HEK293T (cell line): Measurements from ENCODE around the gene OSBPL7.

ENCODE experiments used
- CTCF ChIA-PET: fragments of 350-600 bp; formaldehyde crosslinking; extraction: SDS; loops from one replicate; lab custom pipeline; 2021; ENCODE audit warnings: antibody characterized with exemption, inconsistent platforms; lab: Yijun Ruan, JAX
- POLR2A ChIA-PET: fragments of 350-600 bp; formaldehyde crosslinking; extraction: SDS; loops from one replicate; lab custom pipeline; 2020; ENCODE audit warnings: antibody characterized with exemption, inconsistent platforms; lab: Yijun Ruan, JAX
- DNase-seq: peaks from one replicate; pipeline ENCODE4 v3.0.0; 2012; ENCODE audit warnings: mixed read lengths; ENCODE audit errors: extremely low spot score
- ARNT ChIP-seq: fragments of 450-650 bp; IDR thresholded peaks from 2 replicates; pipeline ENCODE4 v1.6.1; 2017; ENCODE audit warnings: mild to moderate bottlenecking
- BHLHE40 ChIP-seq: fragments of 450-650 bp; IDR thresholded peaks from 2 replicates; pipeline ENCODE4 v1.6.1; 2016; ENCODE audit warnings: mild to moderate bottlenecking, moderate library complexity, borderline replicate concordance
- CTBP1 ChIP-seq: fragments of 450-650 bp; IDR thresholded peaks from 2 replicates; pipeline ENCODE4 v1.6.1; 2016; ENCODE audit warnings: borderline replicate concordance
- ELF4 ChIP-seq: fragments of 450-650 bp; IDR thresholded peaks from 2 replicates; pipeline ENCODE4 v1.6.1; 2017; ENCODE audit warnings: antibody characterized with exemption
- FOXA1 ChIP-seq: fragments of 450-650 bp; IDR thresholded peaks from 2 replicates; pipeline ENCODE4 v1.6.1; 2016; ENCODE audit warnings: mild to moderate bottlenecking
- FOXK2 ChIP-seq: fragments of 450-650 bp; IDR thresholded peaks from 2 replicates; pipeline ENCODE4 v1.6.1; 2016; ENCODE audit warnings: mild to moderate bottlenecking
- FOXM1 ChIP-seq: fragments of 450-650 bp; IDR thresholded peaks from 2 replicates; pipeline ENCODE4 v1.6.1; 2017; ENCODE audit warnings: mild to moderate bottlenecking, borderline replicate concordance
- HDGF ChIP-seq: fragments of 450-650 bp; IDR thresholded peaks from 2 replicates; pipeline ENCODE4 v1.6.1; 2017; ENCODE audit warnings: antibody characterized with exemption, borderline replicate concordance
- L3MBTL2 ChIP-seq: fragments of 450-650 bp; conservative IDR thresholded peaks from 2 replicates; pipeline ENCODE4 v1.6.1; 2016; ENCODE audit warnings: mild to moderate bottlenecking
- LEF1 ChIP-seq: fragments of 450-650 bp; IDR thresholded peaks from 2 replicates; pipeline ENCODE4 v1.6.1; 2017; ENCODE audit warnings: mild to moderate bottlenecking, borderline replicate concordance
- NFRKB ChIP-seq: fragments of 450-650 bp; IDR thresholded peaks from 2 replicates; pipeline ENCODE4 v1.6.1; 2016; ENCODE audit warnings: mild to moderate bottlenecking, moderate library complexity
- PKNOX1 ChIP-seq: fragments of 450-650 bp; IDR thresholded peaks from 2 replicates; pipeline ENCODE4 v1.6.1; 2016
- SP1 ChIP-seq: fragments of 450-650 bp; IDR thresholded peaks from 2 replicates; pipeline ENCODE4 v1.6.1; 2017
- SUZ12 ChIP-seq: fragments of 450-650 bp; IDR thresholded peaks from 2 replicates; pipeline ENCODE4 v1.6.1; 2016; ENCODE audit warnings: mild to moderate bottlenecking
- TARDBP ChIP-seq: fragments of 450-650 bp; IDR thresholded peaks from 2 replicates; pipeline ENCODE4 v1.6.1; 2016
- ZNF384 ChIP-seq: fragments of 450-650 bp; IDR thresholded peaks from 2 replicates; pipeline ENCODE4 v1.6.1; 2016

OSBPL7 gene

GRCh38 chr17:47763913-47764582 is 57.5 kb downstream of the OSBPL7 start:
- TF ChIP-seq SP1 (no peak), ELF4 (no peak), LEF1 (no peak), SUZ12 (no peak), ARNT (no peak), CTBP1 (no peak), TARDBP (no peak), FOXA1 (no peak), BHLHE40 (no peak), HDGF (no peak), NFRKB (no peak), ZNF384 (no peak), PKNOX1 (no peak), FOXK2 (no peak), FOXM1 (no peak)
- no peak for DNase-seq
- POLR2A ChIA-PET: no interaction called here
- CTCF ChIA-PET: no interaction called here

GRCh38 chr17:47762728-47763127 is 58.9 kb downstream of the OSBPL7 start:
- POLR2A ChIA-PET: no interaction called here
- CTCF ChIA-PET: no interaction called here
- TF ChIP-seq NFRKB (no peak), ZNF384 (no peak), PKNOX1 (no peak), CTBP1 (no peak), SP1 (no peak)

GRCh38 chr17:47760409-47761140 is 61.0 kb downstream of the OSBPL7 start:
- DNase-seq: no peak
- POLR2A ChIA-PET: no interaction called here
- TF ChIP-seq ELF4 (no peak), LEF1 (no peak), FOXK2 (no peak), PKNOX1 (no peak), HDGF (no peak), BHLHE40 (no peak), L3MBTL2 (no peak), FOXA1 (no peak), FOXM1 (no peak), ZNF384 (no peak), ARNT (no peak), NFRKB (no peak), SUZ12 (no peak), SP1 (no peak), TARDBP (no peak), CTBP1 (no peak)
- CTCF ChIA-PET: no interaction called here

More at GRCh38 chr17:47762728-47763127, 58.9 kb downstream of the OSBPL7 start:
- no peak for DNase-seq

- TF ChIP-seq LEF1 (no peak), ZNF384 (no peak), SUZ12 (no peak), BHLHE40 (no peak), L3MBTL2 (no peak), ELF4 (no peak), FOXK2 (no peak), SP1 (no peak), NFRKB (no peak), TARDBP (no peak), FOXA1 (no peak), FOXM1 (no peak), CTBP1 (no peak), HDGF (no peak), PKNOX1 (no peak), ARNT (no peak)
- ChIA-PET CTCF (no interaction called here), POLR2A (no interaction called here)
- no peak for DNase-seq
Measured at GRCh38 chr17:47757386-47757785, 64.2 kb downstream of the OSBPL7 start.
